Kidney glomerular epithelial cell (primary cell): ENCODE data around the gene PUDP.
A peak's percentile ranks its signal among the peaks of the same experiment; 100 is the strongest.
"Not testable (repeated sequence)": the region's sequence is repeated elsewhere in the genome, so short reads cannot be mapped to it uniquely, and the experiment has no call there.

Experiments used
- DNase-seq: peaks from one replicate; lab custom pipeline; 2025; lab: John Stamatoyannopoulos, UW

PUDP gene

DNA sequence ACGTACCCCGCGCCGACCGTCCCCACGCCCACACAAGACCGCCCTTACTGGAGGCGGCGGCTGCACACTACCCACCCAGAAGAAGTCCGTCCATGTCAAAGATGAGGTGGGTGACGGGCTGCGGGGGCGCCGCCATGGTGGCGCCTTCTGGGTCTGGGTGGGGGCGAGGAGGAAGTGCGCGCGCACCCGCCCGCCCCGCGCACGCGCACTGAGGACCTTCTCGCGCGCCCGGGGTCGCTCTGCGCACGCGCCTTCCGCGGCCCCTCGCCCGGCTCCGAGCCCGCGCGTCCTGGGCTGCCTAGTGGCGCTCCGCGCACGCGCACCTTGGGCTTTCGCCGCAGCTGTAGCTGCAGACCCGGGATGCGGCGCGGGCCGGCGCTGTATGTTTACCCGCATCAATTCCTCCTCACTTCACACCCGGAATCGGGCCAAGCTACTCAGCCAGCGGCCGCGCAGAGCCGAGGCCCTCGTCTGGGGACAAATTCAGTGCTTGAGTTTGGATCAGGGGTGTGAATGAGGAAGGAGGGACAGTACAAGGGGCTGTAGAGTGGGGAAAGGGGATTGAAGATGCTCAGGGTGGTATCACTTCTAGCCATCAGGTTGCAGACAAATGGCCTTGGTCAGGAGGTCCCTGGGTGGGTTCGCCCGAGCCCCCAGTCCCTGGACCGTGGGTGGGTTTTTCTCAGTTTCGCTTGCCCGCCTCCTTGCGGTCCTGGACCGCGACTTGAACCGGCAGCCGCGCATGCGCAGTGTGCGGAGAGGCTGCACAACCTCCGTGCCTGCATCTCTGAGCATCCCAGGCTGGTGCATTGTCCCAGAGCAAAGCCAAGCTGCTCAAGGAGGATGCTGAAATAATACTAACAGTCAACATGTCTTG, at the start of gene PUDP:
TSS of gene PUDP (minus strand) at position 176 of the 877 bp plus-strand sequence. CDS start at position 136, 40 bp downstream.
- DNase-seq = peak; percentile 29

GRCh38 chrX:7194606-7195005, 46.7 kb upstream of the PUDP start:
- DNase-seq = no peak

DNA sequence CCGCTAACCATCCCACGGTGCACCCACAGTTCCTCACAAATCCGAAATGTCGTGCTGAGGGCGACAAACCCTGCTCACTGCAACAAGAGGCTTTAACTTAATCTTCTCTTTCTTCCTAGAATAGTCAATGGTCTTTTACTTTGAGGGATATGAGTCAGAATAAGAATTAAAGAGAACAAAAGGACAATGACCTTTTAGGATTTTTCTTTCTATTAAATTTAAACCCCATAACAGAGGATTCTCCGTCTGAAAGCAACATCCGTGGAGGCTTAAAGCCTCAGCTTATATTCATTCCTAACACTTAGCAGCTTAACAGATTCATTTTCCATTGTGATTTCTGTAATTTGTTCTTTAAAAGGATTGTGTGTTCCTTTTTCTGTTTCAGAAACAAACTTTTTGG, 44.9 kb upstream of the PUDP start:
- DNase-seq = no peak

GRCh38 chrX:7191681-7192110, 43.7 kb upstream of the PUDP start:
- DNase-seq = no peak

DNA sequence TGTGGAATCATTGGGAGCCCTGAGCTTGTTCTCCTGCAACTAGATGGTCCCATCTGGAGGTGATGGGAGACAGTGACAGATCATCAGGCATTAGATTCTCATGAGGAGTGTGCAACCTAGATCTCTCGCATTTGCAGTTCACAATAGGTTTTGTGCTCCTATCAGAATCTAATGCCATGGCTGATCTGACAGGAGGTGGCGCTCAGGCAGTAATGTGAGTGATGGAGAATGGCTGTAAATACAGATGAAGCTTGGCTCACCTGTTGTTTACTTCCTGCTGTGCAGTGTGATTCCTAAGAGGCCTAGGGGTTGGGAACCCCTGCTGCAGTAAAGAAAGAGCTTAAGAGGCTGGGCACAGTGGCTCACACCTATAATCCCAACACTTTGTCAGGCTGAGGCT, 42.2 kb upstream of the PUDP start:
- DNase-seq = no peak

- no peak for DNase-seq
Observed at GRCh38 chrX:7188672-7189071, 40.7 kb upstream of the PUDP start.

- no peak for DNase-seq
Observed at GRCh38 chrX:7184816-7185215, 36.9 kb upstream of the PUDP start.

DNA sequence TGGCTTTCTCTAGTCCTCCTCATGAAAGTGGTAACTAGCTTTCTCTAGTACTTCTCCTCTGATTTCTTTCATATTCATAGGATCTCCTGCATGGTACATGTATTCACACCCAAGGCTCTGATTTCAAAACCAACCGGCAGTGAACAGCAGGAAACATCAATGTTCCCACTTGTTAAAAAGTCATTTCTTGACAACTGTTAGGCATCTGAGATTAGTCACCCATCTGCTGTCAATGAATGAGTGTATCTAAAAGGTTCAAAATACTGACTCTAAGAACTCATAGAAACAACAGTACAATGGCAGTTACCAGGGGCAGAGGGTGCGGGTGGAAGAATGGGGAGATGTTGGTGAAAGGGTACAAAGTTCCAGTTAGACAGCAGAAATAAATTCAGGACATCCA, 31.5 kb upstream of the PUDP start:
- no peak for DNase-seq

DNA sequence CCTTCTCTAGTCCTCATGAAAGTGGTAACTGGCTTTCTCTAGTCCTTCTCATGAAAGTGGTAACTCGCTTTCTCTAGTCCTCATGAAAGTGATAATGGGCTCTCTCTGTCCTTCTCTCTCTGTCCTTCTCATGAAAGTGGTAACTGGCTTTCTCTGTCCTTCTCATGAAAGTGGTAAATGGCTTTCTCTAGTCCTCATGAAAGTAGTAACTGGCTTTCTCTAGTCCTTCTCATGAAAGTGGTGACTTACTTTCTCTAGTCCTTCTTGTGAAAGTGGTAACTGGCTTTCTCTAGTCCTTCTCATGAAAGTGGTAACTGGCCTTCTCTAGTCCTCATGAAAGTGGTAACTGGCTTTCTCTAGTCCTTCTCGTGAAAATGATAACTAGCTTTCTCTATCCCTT, 30.9 kb upstream of the PUDP start:
- not testable (repeated sequence) for DNase-seq

DNA sequence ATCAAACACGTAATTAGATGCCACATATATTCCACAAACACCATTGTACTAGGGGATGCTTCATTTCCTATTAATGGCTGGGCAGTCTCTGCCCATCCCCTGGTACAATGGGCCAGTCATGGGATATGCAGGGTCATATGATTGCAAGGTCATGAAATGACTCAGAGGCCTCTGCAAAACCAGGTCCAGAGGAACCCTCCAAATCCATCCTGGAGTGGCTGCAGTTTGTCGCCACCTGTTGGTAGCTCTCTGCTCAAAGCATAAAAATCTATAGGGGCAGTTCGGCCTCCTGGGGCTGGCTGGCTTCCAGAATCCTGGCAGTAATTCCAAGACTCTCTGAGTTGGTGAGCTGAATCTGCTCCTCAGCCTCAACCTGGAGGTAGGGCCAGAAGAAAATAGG, 22.9 kb upstream of the PUDP start:
- DNase-seq = no peak

GRCh38 chrX:7169627-7170026, 21.7 kb upstream of the PUDP start:
- DNase-seq = no peak

DNA sequence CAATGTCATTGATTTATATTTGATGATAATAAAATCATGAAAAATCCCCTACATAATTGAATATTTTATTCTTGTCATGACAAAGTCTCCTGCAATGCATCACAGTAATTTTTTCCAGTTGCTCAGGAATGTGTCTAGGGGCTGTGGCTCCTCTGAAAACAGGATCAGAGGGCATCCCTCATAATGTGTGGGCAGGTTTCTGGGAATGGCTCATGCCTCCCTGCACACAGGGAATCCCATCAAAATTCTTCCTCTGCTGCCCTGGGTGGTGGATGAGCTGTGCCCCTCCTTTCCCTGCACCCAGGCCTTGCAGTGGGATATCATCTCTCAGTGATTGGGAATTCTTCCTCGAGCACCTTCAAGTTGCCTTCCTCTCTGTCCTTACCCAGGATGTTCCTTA, 20.4 kb upstream of the PUDP start:
- DNase-seq = peak; percentile 45

- no peak for DNase-seq
Observed at GRCh38 chrX:7164174-7164573, 16.2 kb upstream of the PUDP start.

DNA sequence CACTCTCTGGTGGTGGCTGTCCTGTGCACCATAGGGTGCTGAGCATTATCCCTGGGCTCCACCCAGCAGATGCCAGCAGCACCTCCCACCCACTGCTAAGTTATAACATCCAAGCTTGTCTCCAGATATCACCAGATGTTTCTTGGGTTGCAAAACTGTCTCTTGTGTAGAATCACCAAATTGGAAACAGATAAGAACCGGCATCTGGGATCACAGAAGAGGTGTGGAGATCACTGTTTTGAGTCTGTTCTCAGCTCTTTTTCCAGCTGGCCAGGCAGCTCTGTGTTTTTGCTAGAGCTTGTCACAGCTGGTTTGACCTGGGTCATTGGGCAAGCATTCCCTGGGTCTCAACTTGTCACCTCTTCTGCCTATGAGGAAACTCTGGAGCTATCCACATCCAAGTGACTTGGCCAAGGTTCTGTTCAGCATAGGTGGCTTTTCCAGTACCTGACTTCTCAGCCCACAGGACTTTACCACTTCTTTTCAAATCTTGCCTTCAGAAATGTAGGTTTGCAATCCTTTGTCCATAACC, 15.3 kb upstream of the PUDP start:
- DNase-seq = no peak

- DNase-seq = no peak
Observed at GRCh38 chrX:7159149-7159861, 11.4 kb upstream of the PUDP start.

- no peak for DNase-seq
Observed at GRCh38 chrX:7158468-7158990, 10.6 kb upstream of the PUDP start.

- DNase-seq = no peak
Observed at GRCh38 chrX:7156879-7157278, 8.9 kb upstream of the PUDP start.

- no peak for DNase-seq
Observed at GRCh38 chrX:7155163-7155562, 7.2 kb upstream of the PUDP start.

DNA sequence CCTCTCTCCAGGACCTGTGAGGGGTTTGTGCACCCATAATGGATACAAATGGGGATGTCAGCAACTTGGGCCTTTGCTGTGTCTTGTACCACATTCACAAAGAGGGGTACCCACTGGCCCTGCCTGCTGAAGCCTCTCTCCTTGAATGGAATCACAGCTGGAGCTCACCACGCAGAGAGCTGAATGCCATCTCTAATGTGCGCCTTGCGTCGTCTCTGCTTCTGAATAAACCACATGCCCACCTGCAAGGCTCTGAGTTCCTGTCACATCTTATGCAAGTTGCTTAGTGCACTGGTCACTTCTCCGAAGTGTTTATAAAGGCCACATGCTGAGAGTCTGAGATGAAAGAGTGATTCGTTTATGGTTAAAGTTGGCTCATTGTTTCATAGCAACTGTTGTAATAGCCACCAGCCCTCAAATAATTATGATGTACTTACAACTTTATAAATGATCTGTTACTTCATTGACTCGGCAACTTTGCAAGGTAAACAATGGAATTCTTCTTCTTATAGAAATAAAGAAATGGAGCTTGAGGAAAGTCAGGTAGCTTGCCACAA, 6.2 kb upstream of the PUDP start:
- no peak for DNase-seq

DNA sequence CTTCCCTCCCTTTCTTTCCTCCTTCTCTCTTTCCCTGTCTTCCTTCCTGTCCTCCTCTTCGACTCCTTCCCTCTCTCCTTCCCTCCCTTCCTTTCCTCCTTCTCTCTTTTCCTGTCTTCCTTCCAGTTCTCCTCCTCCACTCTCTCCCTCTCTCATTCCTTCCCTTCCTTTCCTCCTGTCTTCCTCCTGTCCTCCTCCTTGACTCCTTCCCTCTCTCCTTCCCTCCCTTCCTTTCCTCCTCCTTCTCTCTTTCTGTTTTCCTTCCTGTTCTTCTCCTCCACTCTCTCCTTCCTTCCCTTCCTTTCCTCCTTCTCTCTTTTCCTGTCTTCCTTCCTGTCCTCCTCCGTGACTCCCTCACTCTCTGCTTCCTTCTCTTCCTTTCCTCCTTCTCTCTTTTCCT, 5.3 kb upstream of the PUDP start:
- DNase-seq = no peak

GRCh38 chrX:7149411-7149810, 1.5 kb upstream of the PUDP start:
- DNase-seq = no peak

GRCh38 chrX:7147413-7147977, 458 bp downstream of the PUDP start, which contains the start of gene STS:
STS (plus strand) TSS chrX:7147712; CDS start chrX:7253200, 105,488 bp downstream.
- no peak for DNase-seq
